Mammary epithelial cell (primary cell): Measurements from ENCODE around the gene LIN9.

Experiments
- EZH2 ChIP-seq: IDR thresholded peaks from 2 replicates; pipeline ENCODE4 v1.6.1; 2012; ENCODE audit warnings: low read length, inconsistent platforms, borderline replicate concordance
- TF ChIP-seq, protein P1 (sequence below), 2 donors: IDR thresholded peaks in 1 of 2; conservative IDR thresholded peaks in 1 of 2; 2 replicates each; pipeline ENCODE4 v1.5.1; 2011 to 2012; ENCODE audit warnings: inconsistent platforms in 2 of 2, low read length in 2 of 2, mild to moderate bottlenecking in 2 of 2, control low read depth in 1 of 2, low read depth in 1 of 2; ENCODE audit not compliant: insufficient read depth in 1 of 2; ENCODE audit errors: extremely low read depth in 1 of 2

DNA sequence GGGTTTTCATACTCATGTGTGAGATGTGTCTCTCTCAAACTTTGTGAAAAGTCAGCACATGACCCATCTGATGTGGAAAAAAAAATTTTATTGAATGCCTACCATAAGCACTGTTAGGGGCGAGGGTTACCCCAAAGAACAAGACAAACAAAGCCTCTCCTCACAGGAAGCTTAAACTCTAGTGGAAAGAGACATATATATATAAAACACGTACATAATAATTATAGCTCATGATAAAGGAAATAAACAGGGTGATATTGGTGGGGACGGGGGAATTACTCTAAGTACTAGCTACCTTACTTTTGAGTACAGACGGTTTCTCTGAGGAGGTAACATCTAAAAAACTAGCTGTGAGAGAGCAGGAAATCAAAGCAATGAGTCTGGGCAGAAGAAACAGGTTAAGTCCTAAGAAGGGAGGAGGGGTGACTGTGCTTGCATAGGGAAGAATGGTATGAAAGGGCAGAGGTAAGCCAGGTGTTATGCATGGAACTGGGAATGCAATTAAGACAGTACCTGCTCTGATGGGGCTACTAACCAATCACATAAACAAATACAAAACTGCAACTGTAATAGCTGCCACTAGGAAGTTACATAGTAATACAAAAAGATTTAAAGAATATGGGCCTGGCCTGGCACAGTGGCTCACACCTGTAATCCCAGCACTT, 4.5 kb downstream of the LIN9 start:
- TF ChIP-seq, protein P1, sequence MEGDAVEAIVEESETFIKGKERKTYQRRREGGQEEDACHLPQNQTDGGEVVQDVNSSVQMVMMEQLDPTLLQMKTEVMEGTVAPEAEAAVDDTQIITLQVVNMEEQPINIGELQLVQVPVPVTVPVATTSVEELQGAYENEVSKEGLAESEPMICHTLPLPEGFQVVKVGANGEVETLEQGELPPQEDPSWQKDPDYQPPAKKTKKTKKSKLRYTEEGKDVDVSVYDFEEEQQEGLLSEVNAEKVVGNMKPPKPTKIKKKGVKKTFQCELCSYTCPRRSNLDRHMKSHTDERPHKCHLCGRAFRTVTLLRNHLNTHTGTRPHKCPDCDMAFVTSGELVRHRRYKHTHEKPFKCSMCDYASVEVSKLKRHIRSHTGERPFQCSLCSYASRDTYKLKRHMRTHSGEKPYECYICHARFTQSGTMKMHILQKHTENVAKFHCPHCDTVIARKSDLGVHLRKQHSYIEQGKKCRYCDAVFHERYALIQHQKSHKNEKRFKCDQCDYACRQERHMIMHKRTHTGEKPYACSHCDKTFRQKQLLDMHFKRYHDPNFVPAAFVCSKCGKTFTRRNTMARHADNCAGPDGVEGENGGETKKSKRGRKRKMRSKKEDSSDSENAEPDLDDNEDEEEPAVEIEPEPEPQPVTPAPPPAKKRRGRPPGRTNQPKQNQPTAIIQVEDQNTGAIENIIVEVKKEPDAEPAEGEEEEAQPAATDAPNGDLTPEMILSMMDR (conservative IDR thresholded peaks at IDR 0.05 in 1 of 2, IDR thresholded peaks at IDR 0.05 in 1 of 2; ENCODE audit: extremely low read depth in 1 of 2, insufficient read depth in 1 of 2, low read depth in 1 of 2, low read length in 2 of 2), result no peak
- no peak for TF ChIP-seq EZH2
